ENCODE measurements around the gene SEPTIN8.

The SEPTIN8 gene

GRCh38 chr5:132819468-132819867 is 42.4 kb upstream of the SEPTIN8 start:
- TF ChIP-seq CTCF (IDR thresholded peaks at IDR 0.05; ENCODE audit: low read depth, low read length, missing control alignments) = no peak
- in situ Hi-C loops (cut with HindIII; ENCODE audit: low sequenced_read_pairs) = no loop called here
- no peak overlapping the region for H3K4me3 ChIP-seq (ENCODE audit: low read depth, low read length)
- no peak for DNase-seq (ENCODE audit: low read depth)

GRCh38 chr5:132817011-132817410 is 40.0 kb upstream of the SEPTIN8 start:
- H3K4me3 ChIP-seq (ENCODE audit: low read depth, low read length) = no peak overlapping the region
- in situ Hi-C loops (cut with HindIII; ENCODE audit: low sequenced_read_pairs) = no loop called here
- DNase-seq (ENCODE audit: low read depth) = no peak
- no peak for TF ChIP-seq CTCF (IDR thresholded peaks at IDR 0.05; ENCODE audit: low read depth, low read length, missing control alignments)

GRCh38 chr5:132816554-132816953 is 39.5 kb upstream of the SEPTIN8 start:
- no peak for DNase-seq (ENCODE audit: low read depth)
- H3K4me3 ChIP-seq (ENCODE audit: low read depth, low read length) = no peak overlapping the region
- no peak for TF ChIP-seq CTCF (IDR thresholded peaks at IDR 0.05; ENCODE audit: low read depth, low read length, missing control alignments)
- in situ Hi-C loops (cut with HindIII; ENCODE audit: low sequenced_read_pairs) = no loop called here

- TF ChIP-seq CTCF (IDR thresholded peaks at IDR 0.05; ENCODE audit: low read depth, low read length, missing control alignments) = no peak
- in situ Hi-C loops (cut with HindIII; ENCODE audit: low sequenced_read_pairs) = no loop called here
- H3K4me3 ChIP-seq (ENCODE audit: low read depth, low read length) = no peak overlapping the region
- DNase-seq (ENCODE audit: low read depth) = no peak
These were observed 39.0 kb upstream of the SEPTIN8 start for GRCh38 chr5:132816083-132816482.

GRCh38 chr5:132815454-132815853 is 38.4 kb upstream of the SEPTIN8 start:
- no peak for DNase-seq (ENCODE audit: low read depth)
- in situ Hi-C loops (cut with HindIII; ENCODE audit: low sequenced_read_pairs) = no loop called here
- no peak for TF ChIP-seq CTCF (IDR thresholded peaks at IDR 0.05; ENCODE audit: low read depth, low read length, missing control alignments)
- H3K4me3 ChIP-seq (ENCODE audit: low read depth, low read length) = no peak overlapping the region

- no peak for DNase-seq (ENCODE audit: low read depth)
- in situ Hi-C loops (cut with HindIII; ENCODE audit: low sequenced_read_pairs) = no loop called here
- no peak for TF ChIP-seq CTCF (IDR thresholded peaks at IDR 0.05; ENCODE audit: low read depth, low read length, missing control alignments)
- H3K4me3 ChIP-seq (ENCODE audit: low read depth, low read length) = no peak overlapping the region
These were observed 37.7 kb upstream of the SEPTIN8 start for GRCh38 chr5:132814503-132815294.

All from astrocyte of the cerebellum (primary cell).